H9 (cell line): ENCODE results near the gene CCDC116. TPM values are rescaled to one million over a fixed set of nuclear protein-coding genes. Genes with fewer than 3 reads are reported as not detected.

Source experiments
- DNase-seq: peaks from one replicate; pipeline ENCODE4 v3.0.0-alpha.2; 2017
- H2AFZ ChIP-seq: one replicate; pipeline ENCODE4 v1.6.1; 2013; ENCODE audit warnings: mild to moderate bottlenecking, low read length, control low read depth, moderate library complexity
- H2AK5ac ChIP-seq: 2 replicates; pipeline ENCODE4 v1.6.1; 2013; ENCODE audit warnings: low read length, control low read depth, mixed read lengths; ENCODE audit not compliant: insufficient read length
- H2BK120ac ChIP-seq: one replicate; pipeline ENCODE4 v1.6.1; 2013; ENCODE audit warnings: low read depth, mild to moderate bottlenecking, low read length, control low read depth, inconsistent platforms; ENCODE audit not compliant: poor library complexity, severe bottlenecking
- H2BK12ac ChIP-seq: 2 replicates; pipeline ENCODE4 v1.6.1; 2013; ENCODE audit warnings: low read length, control low read depth, mixed read lengths, low read depth; ENCODE audit not compliant: insufficient read length
- H2BK15ac ChIP-seq: 2 replicates; pipeline ENCODE4 v1.6.1; 2013; ENCODE audit warnings: low read depth, low read length, control low read depth
- H2BK20ac ChIP-seq: one replicate; pipeline ENCODE4 v1.6.1; 2013; ENCODE audit warnings: low read depth, mild to moderate bottlenecking, low read length, control low read depth, inconsistent platforms; ENCODE audit not compliant: poor library complexity, severe bottlenecking
- H2BK5ac ChIP-seq: 2 replicates; pipeline ENCODE4 v1.6.1; 2013; ENCODE audit warnings: low read length, control low read depth, mixed read lengths; ENCODE audit not compliant: insufficient read length
- H3K14ac ChIP-seq: 2 replicates; pipeline ENCODE4 v1.6.1; 2013; ENCODE audit warnings: low read length, control low read depth; ENCODE audit not compliant: insufficient read depth
- H3K18ac ChIP-seq: 2 replicates; pipeline ENCODE4 v1.6.1; 2013; ENCODE audit warnings: low read depth, mild to moderate bottlenecking, mixed read lengths, low read length, control low read depth; ENCODE audit not compliant: insufficient read length
- H3K23ac ChIP-seq: 2 replicates; pipeline ENCODE4 v1.6.1; 2013; ENCODE audit warnings: low read length, control low read depth, mixed read lengths, low read depth; ENCODE audit not compliant: insufficient read length
- H3K23me2 ChIP-seq: 2 replicates; pipeline ENCODE4 v1.6.1; 2013; ENCODE audit warnings: low read depth, mild to moderate bottlenecking, mixed read lengths, low read length, control low read depth; ENCODE audit not compliant: insufficient read length, poor library complexity, severe bottlenecking
- H3K27ac ChIP-seq: 2 replicates; pipeline ENCODE4 v1.5.1; 2013; ENCODE audit warnings: low read length, control low read depth, mixed read lengths, low read depth; ENCODE audit not compliant: insufficient read length
- H3K27me3 ChIP-seq: 2 replicates; pipeline ENCODE4 v1.6.1; 2013; ENCODE audit warnings: low read length, control low read depth, inconsistent platforms; ENCODE audit not compliant: insufficient read depth
- H3K4ac ChIP-seq: 2 replicates; pipeline ENCODE4 v1.6.1; 2013; ENCODE audit warnings: low read depth, mild to moderate bottlenecking, control low read depth, inconsistent platforms, low read length, moderate library complexity
- H3K4me1 ChIP-seq: 2 replicates; pipeline ENCODE4 v1.6.1; 2013; ENCODE audit warnings: low read length, control low read depth, inconsistent platforms; ENCODE audit not compliant: insufficient read depth
- H3K4me2 ChIP-seq: 2 replicates; pipeline ENCODE4 v1.6.1; 2013; ENCODE audit warnings: low read length, control low read depth, mixed read lengths; ENCODE audit not compliant: insufficient read length, insufficient read depth
- H3K56ac ChIP-seq: 2 replicates; pipeline ENCODE4 v1.6.1; 2013; ENCODE audit warnings: low read depth, mild to moderate bottlenecking, mixed read lengths, low read length, control low read depth; ENCODE audit not compliant: insufficient read length
- H3K79me1 ChIP-seq: 2 replicates; pipeline ENCODE4 v1.6.1; 2013; ENCODE audit warnings: low read depth, mild to moderate bottlenecking, moderate library complexity, low read length, control low read depth, inconsistent platforms; ENCODE audit not compliant: insufficient read depth, poor library complexity, severe bottlenecking
- H3K79me2 ChIP-seq: 2 replicates; pipeline ENCODE4 v1.6.1; 2013; ENCODE audit warnings: low read length, control low read depth, inconsistent platforms; ENCODE audit not compliant: insufficient read depth
- H3K9ac ChIP-seq: 2 replicates; pipeline ENCODE4 v1.6.1; 2013; ENCODE audit warnings: low read length, control low read depth, mixed read lengths; ENCODE audit not compliant: insufficient read length; ENCODE audit errors: extremely low read depth
- H3K9me3 ChIP-seq: one replicate; pipeline ENCODE4 v1.6.1; 2013; ENCODE audit warnings: low read depth, low read length, inconsistent platforms; ENCODE audit not compliant: control insufficient read depth
- H3T11ph ChIP-seq: one replicate; pipeline ENCODE4 v1.6.1; 2013; ENCODE audit warnings: mild to moderate bottlenecking, low read length, control low read depth, inconsistent platforms
- H4K20me1 ChIP-seq: one replicate; pipeline ENCODE4 v1.6.1; 2013; ENCODE audit not compliant: control insufficient read depth, insufficient read length, insufficient read depth
- H4K5ac ChIP-seq: 2 replicates; pipeline ENCODE4 v1.6.1; 2013; ENCODE audit warnings: low read depth, mild to moderate bottlenecking, mixed read lengths, low read length, control low read depth; ENCODE audit not compliant: insufficient read length
- H4K8ac ChIP-seq: replicated peaks from 2 replicates; pipeline ENCODE4 v1.6.1; 2013; ENCODE audit warnings: low read length, control low read depth, mixed read lengths, low read depth; ENCODE audit not compliant: insufficient read length
- H4K91ac ChIP-seq: 2 replicates; pipeline ENCODE4 v1.6.1; 2013; ENCODE audit warnings: low read depth, mild to moderate bottlenecking, moderate library complexity, mixed read lengths, low read length, control low read depth; ENCODE audit not compliant: insufficient read length
- H3K27ac Mint-ChIP-seq, 3 experiments: 2 replicates in 2 of 3; 3 replicates in 1 of 3; pipeline ENCODE4 v1.8.0; 2020 to 2021; ENCODE audit warnings: mixed read lengths in 3 of 3, mild to moderate bottlenecking in 1 of 3, moderate library complexity in 1 of 3
- H3K27me3 Mint-ChIP-seq: 2 replicates; pipeline ENCODE4 v1.8.0; 2021; ENCODE audit warnings: low read depth, mild to moderate bottlenecking, moderate library complexity, mixed read lengths
- H3K36me3 Mint-ChIP-seq, 3 experiments: 2 replicates in 2 of 3; 3 replicates in 1 of 3; pipeline ENCODE4 v1.8.0; 2020 to 2021; ENCODE audit warnings: low read depth in 3 of 3, mixed read lengths in 3 of 3; ENCODE audit not compliant: insufficient read depth in 1 of 3
- H3K4me1 Mint-ChIP-seq, 2 experiments: 2 replicates each; pipeline ENCODE4 v1.8.0; 2020; ENCODE audit warnings: mixed read lengths in 2 of 2
- H3K4me3 Mint-ChIP-seq, 2 experiments: 2 replicates in 1 of 2; 3 replicates in 1 of 2; pipeline ENCODE4 v1.8.0; 2020 to 2021; ENCODE audit warnings: mild to moderate bottlenecking in 2 of 2, mixed read lengths in 2 of 2, moderate library complexity in 1 of 2
- H3K9me3 Mint-ChIP-seq, 2 experiments: 2 replicates in 1 of 2; 3 replicates in 1 of 2; pipeline ENCODE4 v1.8.0; 2020; ENCODE audit warnings: mild to moderate bottlenecking in 2 of 2, mixed read lengths in 2 of 2, moderate library complexity in 1 of 2
- whole genome bisulfite sequencing: extraction: QIAGEN DNeasy Blood & Tissue Kit; methylation state at CpG from one replicate; pipeline ENCODE4 v1.1.7; 2013; ENCODE audit warnings: missing lambda C conversion rate, low lambda C conversion rate, mixed read lengths; ENCODE audit not compliant: insufficient read length; ENCODE audit errors: extremely low coverage; 5-methylcytosine and 5-hydroxymethylcytosine counted together
- total RNA-seq: library from RNA; stranded (reverse); gene quantifications from 2 replicates; pipeline ENCODE4 v1.2.1, GENCODE V29; 2021
- TF ChIP-seq, protein P1 (sequence below): fragments of 200-600 bp; sonication (generic); conservative IDR thresholded peaks from 3 replicates; pipeline ENCODE4 v1.8.0; 2021; ENCODE audit warnings: antibody characterized with exemption, mild to moderate bottlenecking

Gene CCDC116
- total RNA-seq, 1 experiment from 2014 or later = 0.63 TPM

DNA sequence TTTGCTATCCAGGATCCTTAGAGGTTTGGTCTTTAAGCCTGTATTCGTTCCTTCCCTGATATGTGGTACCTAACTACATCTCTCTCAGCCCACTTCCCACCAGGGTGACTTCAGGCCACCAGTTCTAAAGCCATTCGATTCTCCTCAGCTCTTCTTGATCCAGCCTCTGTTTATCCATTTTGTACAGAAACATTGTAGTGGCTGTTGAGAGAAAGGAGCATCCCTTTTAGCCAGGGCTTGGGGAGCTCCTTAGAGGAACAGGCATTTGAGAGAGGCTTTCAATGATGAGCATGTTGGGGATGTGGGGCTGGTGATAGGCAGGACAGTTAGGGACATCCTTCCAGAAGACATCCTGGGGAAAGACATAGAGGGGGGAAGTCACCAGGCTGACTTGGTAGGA lies 47.2 kb upstream of the CCDC116 start:
- H3K79me2 ChIP-seq = peaks cover 61% of the 10 kb centered on the region; the same call in 1 of the 2 replicates
- Mint-ChIP-seq H3K36me3 (peaks cover 0 to 13% (median 6%) of the 10 kb centered on the region in 3 experiments; a peak in 5 of 7 replicates), H3K9me3 (no peaks in the 10 kb centered on the region), H3K4me1 (peaks cover 16 to 18% of the 10 kb centered on the region in 2 experiments), H3K4me3 (no peak overlapping the region), H3K27ac (peak overlapping the region in 1 of 3 experiments; percentile 45; a peak in 2 of 7 replicates), H3K27me3 (no peaks in the 10 kb centered on the region)
- no peak overlapping the region for H2AFZ ChIP-seq
- no peak overlapping the region for H3K56ac ChIP-seq
- H3K4ac ChIP-seq = no peak overlapping the region
- H3K14ac ChIP-seq = no peak overlapping the region
- H4K5ac ChIP-seq = no peak overlapping the region
- DNase-seq = no peak
- H2AK5ac ChIP-seq = no peak overlapping the region
- no peak overlapping the region for H3K4me2 ChIP-seq
- H2BK5ac ChIP-seq = no peak overlapping the region
- no peak overlapping the region for H3T11ph ChIP-seq
- peaks cover 8% of the 10 kb centered on the region for H3K79me1 ChIP-seq
- no peaks in the 10 kb centered on the region for H3K9me3 ChIP-seq
- no peak overlapping the region for H4K91ac ChIP-seq
- no peak overlapping the region for H2BK15ac ChIP-seq
- no peak overlapping the region for H3K9ac ChIP-seq
- no peaks in the 10 kb centered on the region for H4K20me1 ChIP-seq
- no peak overlapping the region for H4K8ac ChIP-seq
- TF ChIP-seq, protein P1, sequence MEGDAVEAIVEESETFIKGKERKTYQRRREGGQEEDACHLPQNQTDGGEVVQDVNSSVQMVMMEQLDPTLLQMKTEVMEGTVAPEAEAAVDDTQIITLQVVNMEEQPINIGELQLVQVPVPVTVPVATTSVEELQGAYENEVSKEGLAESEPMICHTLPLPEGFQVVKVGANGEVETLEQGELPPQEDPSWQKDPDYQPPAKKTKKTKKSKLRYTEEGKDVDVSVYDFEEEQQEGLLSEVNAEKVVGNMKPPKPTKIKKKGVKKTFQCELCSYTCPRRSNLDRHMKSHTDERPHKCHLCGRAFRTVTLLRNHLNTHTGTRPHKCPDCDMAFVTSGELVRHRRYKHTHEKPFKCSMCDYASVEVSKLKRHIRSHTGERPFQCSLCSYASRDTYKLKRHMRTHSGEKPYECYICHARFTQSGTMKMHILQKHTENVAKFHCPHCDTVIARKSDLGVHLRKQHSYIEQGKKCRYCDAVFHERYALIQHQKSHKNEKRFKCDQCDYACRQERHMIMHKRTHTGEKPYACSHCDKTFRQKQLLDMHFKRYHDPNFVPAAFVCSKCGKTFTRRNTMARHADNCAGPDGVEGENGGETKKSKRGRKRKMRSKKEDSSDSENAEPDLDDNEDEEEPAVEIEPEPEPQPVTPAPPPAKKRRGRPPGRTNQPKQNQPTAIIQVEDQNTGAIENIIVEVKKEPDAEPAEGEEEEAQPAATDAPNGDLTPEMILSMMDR = no peak
- H3K4me1 ChIP-seq = no peaks in the 10 kb centered on the region
- H2BK12ac ChIP-seq = no peak overlapping the region
- no peak overlapping the region for H3K27ac ChIP-seq
- H3K18ac ChIP-seq = no peak overlapping the region
- no peak overlapping the region for H2BK20ac ChIP-seq
- H3K27me3 ChIP-seq = no peaks in the 10 kb centered on the region
- H3K23ac ChIP-seq = no peak overlapping the region
- no peaks in the 10 kb centered on the region for H3K23me2 ChIP-seq
- no CpG with 5 or more reads among the region's 2 CpGs for WGBS
- no peak overlapping the region for H2BK120ac ChIP-seq
